T-helper 1 cell treated with Interleukin-12 subunit alpha and Interleukin-12 subunit beta and Interleukin-4 antibody, amounts not matched to agents 30 ng/mL and 1 ng/mL, for 36 hours (primary cell): ENCODE data around the gene SAT1. TPM values are rescaled to one million over a fixed set of nuclear protein-coding genes. Genes with fewer than 3 reads are reported as not detected.
"Not testable (repeated sequence)": the region's sequence is repeated elsewhere in the genome, so short reads cannot be mapped to it uniquely, and the experiment has no call there.

ENCODE experiments used
- intact Hi-C: fragments of 100-400 bp; cut with micrococcal nuclease; formaldehyde crosslinking; loops from one replicate; pipeline ENCODE4 v1.15.1; 2024
- total RNA-seq: library from RNA; stranded (reverse); gene quantifications from 2 replicates; pipeline ENCODE4 v1.2.3, GENCODE V29; 2022

Gene SAT1
- total RNA-seq: 83.4 and 88.6 TPM in 2 replicates

- intact Hi-C loops: loop anchor here (1.0 to 5.0 kb wide), 4 partner anchors 27 to 699 kb away; partner anchors contain the start of gene PRDX4
Measured at GRCh38 chrX:23782863-23783588, at the start of gene SAT1. Gene SAT1, plus strand, starts transcription at chrX:23783173. Its CDS starts 179 bp downstream, at chrX:23783352.

DNA sequence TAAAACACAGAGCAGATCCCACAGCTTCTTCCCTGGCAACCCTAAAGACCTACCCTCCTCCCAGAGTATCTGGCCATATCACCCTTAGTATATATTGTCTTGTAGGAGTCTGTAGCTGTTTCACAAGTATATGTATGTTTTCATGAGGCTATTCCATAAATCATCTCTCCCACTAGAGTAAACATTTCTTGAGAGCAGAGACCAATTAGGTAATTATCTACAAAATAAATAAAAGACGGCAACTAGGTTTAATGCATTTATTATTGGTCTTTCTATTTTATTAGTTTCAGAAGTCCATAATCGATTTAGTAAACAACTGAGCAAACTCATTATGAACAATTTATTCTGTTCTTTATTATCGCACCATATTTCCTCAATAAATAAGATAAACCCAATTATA lies 46.9 kb upstream of the SAT1 start:
- intact Hi-C loops: no loop called here

GRCh38 chrX:23737413-23737812 lies 45.6 kb upstream of the SAT1 start:
- intact Hi-C loops: no loop called here

DNA sequence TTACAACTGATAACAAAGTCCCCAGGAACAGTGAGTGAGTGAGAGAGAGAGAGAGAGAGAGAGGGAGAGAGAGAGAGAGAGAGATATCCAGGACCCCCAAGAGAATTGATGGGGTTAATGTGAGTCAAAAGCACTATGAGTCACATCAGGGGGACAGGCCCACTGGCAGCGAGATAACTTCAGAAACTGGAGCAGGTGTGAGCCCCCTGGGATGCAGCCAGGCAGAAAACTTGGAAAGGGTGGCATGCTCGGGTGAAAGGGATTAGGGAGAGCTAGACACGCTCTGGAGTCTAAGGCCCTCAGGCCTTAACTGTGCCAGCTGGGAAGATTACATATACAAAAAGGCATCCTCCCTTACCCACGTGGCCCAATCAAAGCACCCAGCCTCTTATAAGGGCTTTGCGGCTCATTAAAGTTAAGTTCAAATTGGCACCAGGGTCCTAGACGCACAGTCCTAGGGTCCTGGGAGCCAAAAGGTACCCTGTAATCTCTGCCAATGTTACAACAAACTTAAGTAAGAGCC lies 40.7 kb upstream of the SAT1 start:
- intact Hi-C loops: loop anchor here (1.0 to 5.0 kb wide), 4 partner anchors 31 to 310 kb away; partner anchors contain the start of genes EIF2S3 and PRDX4

GRCh38 chrX:23742697-23743622 lies 40.0 kb upstream of the SAT1 start, which contains the start of gene ACOT9:
Gene ACOT9, minus strand, starts transcription at chrX:23743276. Its CDS starts 132 bp downstream, at chrX:23743144.
- intact Hi-C loops: loop anchor here (1.0 to 5.0 kb wide), 8 partner anchors 11 to 309 kb away; partner anchors contain the start of genes EIF2S3 and PRDX4

GRCh38 chrX:23743623-23743971 lies 39.4 kb upstream of the SAT1 start:
- intact Hi-C loops: loop anchor here (1.0 to 5.0 kb wide), 6 partner anchors 11 to 309 kb away; partner anchors contain the start of gene EIF2S3

GRCh38 chrX:23745786-23746185 lies 37.2 kb upstream of the SAT1 start:
- intact Hi-C loops: no loop called here

GRCh38 chrX:23749129-23749528 lies 33.8 kb upstream of the SAT1 start:
- intact Hi-C loops: no loop called here

DNA sequence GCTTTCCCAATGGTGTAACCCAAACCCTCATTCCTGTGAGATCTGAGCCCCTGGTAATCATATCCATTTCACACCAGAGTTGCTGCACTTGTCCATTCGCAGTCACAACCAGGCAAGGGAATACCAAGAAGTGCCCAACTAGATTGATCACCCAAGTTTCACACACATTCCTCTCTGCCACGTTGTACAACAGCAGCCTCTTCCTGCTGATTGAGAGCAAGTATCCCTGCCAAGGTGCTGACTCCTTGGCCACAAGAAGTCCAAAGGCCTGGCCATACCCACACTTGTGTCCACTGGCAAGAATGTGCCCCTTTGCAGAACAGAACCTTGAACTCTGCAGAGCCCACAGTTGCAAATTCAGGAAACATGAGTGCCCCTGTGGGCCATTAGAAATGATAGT lies 33.4 kb upstream of the SAT1 start:
- intact Hi-C loops: no loop called here

DNA sequence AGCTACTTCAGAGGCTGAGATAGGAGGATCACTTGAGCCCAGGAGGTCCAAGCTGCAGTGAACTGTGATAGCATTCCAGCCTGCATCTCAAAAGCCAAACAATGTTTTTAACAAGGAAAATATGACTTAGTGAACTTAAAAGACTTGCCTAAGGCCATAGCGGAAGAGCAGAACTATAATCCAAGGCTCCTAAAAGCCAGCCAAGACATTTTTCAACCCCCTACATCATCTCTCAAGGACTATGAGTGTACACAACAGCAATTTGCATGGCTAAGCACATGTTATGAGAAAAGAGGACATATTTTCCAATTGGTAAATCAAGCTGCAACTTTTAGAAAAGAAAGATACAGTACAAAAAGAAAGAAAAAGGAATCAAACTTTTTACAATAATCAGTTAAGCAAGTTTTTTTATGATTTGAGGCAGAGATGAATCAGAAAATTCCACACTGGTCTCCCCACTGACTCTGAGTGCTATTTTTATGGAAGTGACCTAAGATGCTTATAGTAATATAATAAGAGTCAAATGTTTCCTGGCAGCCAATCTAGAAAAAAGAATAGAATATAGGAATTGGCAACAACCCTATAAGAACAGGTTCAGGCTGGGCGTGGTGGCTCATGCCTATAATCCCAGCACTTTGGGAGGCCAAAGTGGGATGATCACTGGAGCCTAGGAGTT lies 30.1 kb upstream of the SAT1 start:
- intact Hi-C loops: no loop called here

DNA sequence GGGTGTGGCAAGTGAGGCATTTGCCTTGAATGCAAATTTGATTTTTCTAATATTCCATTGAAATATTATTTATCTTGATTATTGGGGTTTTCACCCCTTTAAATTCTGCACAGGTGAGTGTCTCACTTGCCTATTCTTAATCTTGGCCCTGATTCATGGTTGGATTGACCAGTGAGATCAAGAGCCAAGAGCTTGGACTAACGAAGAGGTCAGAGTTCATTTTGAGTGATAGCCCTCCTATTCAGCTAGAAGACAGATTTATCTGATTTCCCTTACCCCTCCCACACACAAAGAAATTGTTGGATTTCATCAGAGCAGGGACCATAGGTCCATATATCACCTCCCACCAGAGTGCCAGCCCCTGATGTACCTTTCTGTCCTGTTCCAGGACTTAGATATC lies 28.3 kb upstream of the SAT1 start:
- intact Hi-C loops: no loop called here

DNA sequence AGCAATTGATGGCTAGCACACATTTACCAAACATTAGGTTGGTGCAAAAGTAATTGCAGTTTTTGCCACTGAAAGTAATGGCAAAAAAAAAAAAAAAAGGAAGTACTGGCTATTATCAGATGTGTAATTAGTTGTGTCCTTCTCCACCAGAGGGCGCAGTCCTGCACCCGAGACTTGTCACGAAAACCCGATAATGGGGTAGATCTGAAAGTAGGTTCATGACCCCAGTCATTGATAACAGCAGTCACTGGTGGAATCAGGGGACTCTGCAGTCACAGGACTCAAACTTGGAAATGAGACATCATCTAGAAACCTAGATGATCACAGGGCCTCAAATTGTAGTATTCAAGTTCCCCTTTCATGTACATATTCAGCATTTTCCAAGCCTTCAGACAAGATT lies 26.8 kb upstream of the SAT1 start:
- intact Hi-C loops: loop anchor here (1.0 kb wide), 6 partner anchors 13 to 146 kb away; partner anchors contain the start of genes ACOT9 and SAT1

DNA sequence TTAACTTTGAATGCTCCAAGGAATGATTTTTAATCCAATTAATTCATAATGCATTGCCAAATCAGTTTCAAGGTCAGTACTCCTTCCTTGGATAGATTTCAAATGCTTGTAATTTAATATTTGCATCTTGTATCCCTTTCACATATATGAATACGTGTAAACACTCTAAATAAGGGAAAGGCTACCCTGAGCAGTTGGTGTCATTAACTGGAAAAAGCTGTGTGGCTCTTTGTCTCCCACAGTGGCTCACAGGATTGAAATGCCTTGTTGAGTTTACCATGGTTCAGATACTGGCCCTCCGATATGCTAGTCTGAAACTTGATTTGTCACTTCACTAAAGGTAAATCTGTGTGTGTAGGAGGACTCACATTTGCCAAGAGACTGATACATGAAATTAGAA lies 23.2 kb upstream of the SAT1 start:
- intact Hi-C loops: no loop called here

DNA sequence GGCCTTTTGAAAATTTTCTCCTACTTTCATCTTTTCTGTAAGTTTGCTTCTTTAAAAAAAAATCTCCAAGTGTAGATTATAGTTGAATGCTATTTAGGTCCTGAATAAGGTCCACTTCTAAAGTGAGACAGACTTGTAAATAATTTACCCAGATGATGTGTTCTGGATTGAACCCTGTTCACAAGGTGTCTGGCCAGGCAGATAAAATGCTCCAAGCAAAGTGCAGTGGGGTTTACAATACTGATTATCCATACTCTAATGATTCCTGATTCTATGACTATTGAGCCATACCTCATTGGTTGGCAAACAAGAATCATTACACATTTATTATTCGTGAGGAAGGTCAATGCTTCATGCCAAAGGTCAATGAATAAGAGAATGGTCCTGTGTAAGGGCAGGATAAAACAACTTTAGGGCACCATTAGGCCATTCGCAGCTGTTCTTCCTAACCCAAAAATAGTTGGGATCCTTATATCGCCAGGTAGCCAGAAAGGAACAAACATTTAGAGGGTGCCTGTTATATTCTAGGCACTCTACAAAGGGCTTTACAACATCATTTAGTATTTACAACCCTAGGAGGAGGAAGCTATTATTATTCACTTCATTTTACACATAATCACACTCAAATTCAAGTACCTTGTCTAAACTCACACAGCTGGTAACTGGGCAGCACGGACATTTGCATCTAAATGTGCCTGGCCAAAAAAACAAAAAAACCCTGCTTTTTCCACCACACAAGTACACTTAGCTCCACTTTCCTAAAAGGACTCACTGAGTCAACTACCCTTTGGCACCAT lies 18.6 kb upstream of the SAT1 start:
- intact Hi-C loops: no loop called here

- intact Hi-C loops: no loop called here
Measured at GRCh38 chrX:23765449-23765848, 17.5 kb upstream of the SAT1 start.

DNA sequence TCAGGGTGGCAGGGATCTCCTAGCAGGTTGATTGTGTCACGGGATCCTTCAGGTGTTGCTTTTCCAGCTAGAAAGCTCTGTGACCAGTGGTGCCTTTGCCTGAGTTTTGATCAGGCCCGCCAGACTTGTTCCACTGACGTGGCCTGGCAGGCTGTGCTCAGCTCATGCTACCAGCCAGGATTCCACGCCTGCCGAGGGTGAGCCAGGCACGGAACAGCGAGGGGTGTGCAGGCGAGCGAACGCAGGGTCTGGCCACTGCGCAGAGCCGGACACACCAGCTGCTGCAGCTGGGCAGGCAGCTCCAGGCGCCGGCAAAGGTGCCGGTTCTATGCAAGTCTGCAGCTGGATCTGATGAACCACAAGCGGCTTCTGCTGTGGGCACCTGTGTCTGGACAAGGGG lies 17.1 kb upstream of the SAT1 start:
- intact Hi-C loops: no loop called here

DNA sequence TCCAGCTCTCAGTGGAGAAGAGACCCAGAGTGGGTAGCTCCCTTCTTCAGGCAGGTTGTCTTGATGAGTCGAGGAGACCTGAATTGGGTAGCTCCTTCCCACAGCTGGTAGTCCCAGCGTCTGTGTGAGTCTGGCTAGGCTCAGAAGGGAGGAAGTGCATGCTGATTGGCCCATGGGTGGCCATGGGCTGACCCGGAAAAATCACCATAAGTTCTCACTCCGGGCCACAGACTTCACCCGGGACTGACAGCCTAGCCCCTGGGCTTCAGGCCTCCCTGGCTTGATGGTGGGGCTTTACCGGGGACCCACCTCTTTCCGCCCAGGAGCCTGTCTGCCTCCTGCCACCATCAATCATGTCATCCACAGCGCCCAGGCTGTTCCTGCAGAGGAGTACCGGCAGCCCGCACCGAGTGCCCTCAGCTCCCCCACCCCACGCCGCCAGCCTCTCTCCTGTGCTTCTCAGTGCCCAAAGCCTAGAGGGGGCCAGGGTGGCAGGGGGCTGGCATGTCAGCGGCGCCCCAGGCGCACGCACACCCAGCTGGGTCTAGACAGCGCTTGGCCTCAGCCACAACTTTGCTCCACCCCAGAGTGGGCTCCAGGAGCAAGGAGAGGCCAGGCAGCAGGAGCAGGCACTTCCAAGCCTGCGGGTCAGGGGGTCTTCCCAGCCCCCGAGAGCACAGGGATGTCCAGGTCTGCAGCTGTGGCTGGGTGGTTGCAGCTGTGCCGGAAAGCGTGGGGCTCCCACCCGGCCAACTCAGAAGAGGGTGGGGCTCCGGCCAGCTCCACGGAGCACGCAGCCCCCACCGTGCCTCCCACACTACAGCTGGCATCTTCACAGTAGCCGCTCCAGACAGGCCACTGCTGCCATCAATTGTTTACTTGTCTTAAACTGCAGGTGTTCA lies 16.1 kb upstream of the SAT1 start:
- intact Hi-C loops: no loop called here

GRCh38 chrX:23770142-23770541 lies 12.8 kb upstream of the SAT1 start:
- intact Hi-C loops: no loop called here

DNA sequence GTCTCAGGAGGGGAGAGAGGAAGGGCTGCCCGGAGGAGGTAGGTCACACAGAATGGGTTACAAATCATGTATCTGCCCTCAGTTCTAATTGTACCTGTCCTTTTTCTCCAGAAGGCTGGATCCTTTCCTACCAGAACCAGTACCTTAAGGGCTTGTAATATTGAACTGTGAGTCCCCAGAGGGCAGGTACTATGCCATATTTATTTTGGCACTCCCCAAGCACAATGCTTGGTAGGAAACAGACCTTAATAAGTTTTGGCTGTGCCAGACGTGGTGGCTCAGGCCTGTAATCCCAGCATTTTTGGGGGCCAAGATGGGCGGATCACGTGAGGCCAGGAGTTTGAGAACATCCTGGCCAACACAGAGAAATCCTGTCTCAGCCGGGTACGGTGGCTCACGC lies 11.9 kb upstream of the SAT1 start:
- intact Hi-C loops: not testable (repeated sequence)
